Loucy (cell line): ENCODE measurements around the gene RHD.

ENCODE experiments used
- CTCF ChIP-seq: fragments of 200-600 bp; sonication (generic); conservative IDR thresholded peaks from 2 replicates; pipeline ENCODE4 v1.5.1; 2014; ENCODE audit warnings: mild to moderate bottlenecking, antibody characterized with exemption, low read length
- EZH2phosphoT487 ChIP-seq: fragments of 200-600 bp; IDR thresholded peaks from 2 replicates; pipeline ENCODE4 v1.6.1; 2018; ENCODE audit warnings: antibody characterized with exemption, mild to moderate bottlenecking, moderate library complexity, borderline replicate concordance

- no peak for TF ChIP-seq CTCF
- no peak for TF ChIP-seq EZH2phosphoT487
Measured at GRCh38 chr1:25355841-25356395, 83.6 kb downstream of the RHD start.
